ENCODE data around the gene CLDN16.

CLDN16 gene

GRCh38 chr3:190378240-190378891, 9.6 kb upstream of the CLDN16 start:
- in situ Hi-C loops (cut with HindIII; ENCODE audit: low sequenced_read_pairs): no loop called here

GRCh38 chr3:190380184-190380583, 7.8 kb upstream of the CLDN16 start:
- in situ Hi-C loops (cut with HindIII; ENCODE audit: low sequenced_read_pairs): loop anchor here (5.0 kb wide), 1 partner anchor 408 kb away; no protein-coding TSS in a partner anchor

- in situ Hi-C loops (cut with HindIII; ENCODE audit: low sequenced_read_pairs): loop anchor here (5.0 kb wide), 1 partner anchor 409 kb away; no protein-coding TSS in a partner anchor
Measured at GRCh38 chr3:190381441-190381840, 6.5 kb upstream of the CLDN16 start.

GRCh38 chr3:190382082-190382481, 5.9 kb upstream of the CLDN16 start:
- in situ Hi-C loops (cut with HindIII; ENCODE audit: low sequenced_read_pairs): loop anchor here (5.0 kb wide), 1 partner anchor 410 kb away; no protein-coding TSS in a partner anchor

- in situ Hi-C loops (cut with HindIII; ENCODE audit: low sequenced_read_pairs): loop anchor here (5.0 kb wide), 1 partner anchor 412 kb away; no protein-coding TSS in a partner anchor
Measured at GRCh38 chr3:190384309-190384756, 3.6 kb upstream of the CLDN16 start.

GRCh38 chr3:190385731-190386688, 2.0 kb upstream of the CLDN16 start:
- in situ Hi-C loops (cut with HindIII; ENCODE audit: low sequenced_read_pairs): no loop called here

GRCh38 chr3:190388703-190389102, 740 bp downstream of the CLDN16 start:
- in situ Hi-C loops (cut with HindIII; ENCODE audit: low sequenced_read_pairs): no loop called here

GRCh38 chr3:190396001-190396400, 8.0 kb downstream of the CLDN16 start:
- in situ Hi-C loops (cut with HindIII; ENCODE audit: low sequenced_read_pairs): loop anchor here (5.0 kb wide), 1 partner anchor 44 kb away; no protein-coding TSS in a partner anchor

GRCh38 chr3:190397889-190398288, 9.9 kb downstream of the CLDN16 start:
- in situ Hi-C loops (cut with HindIII; ENCODE audit: low sequenced_read_pairs): loop anchor here (5.0 kb wide), 1 partner anchor 46 kb away; no protein-coding TSS in a partner anchor

GRCh38 chr3:190399677-190400076, 11.7 kb downstream of the CLDN16 start:
- in situ Hi-C loops (cut with HindIII; ENCODE audit: low sequenced_read_pairs): loop anchor here (5.0 kb wide), 1 partner anchor 47 kb away; no protein-coding TSS in a partner anchor

GRCh38 chr3:190401963-190402362, 14.0 kb downstream of the CLDN16 start:
- in situ Hi-C loops (cut with HindIII; ENCODE audit: low sequenced_read_pairs): no loop called here

GRCh38 chr3:190404715-190405114, 16.8 kb downstream of the CLDN16 start:
- in situ Hi-C loops (cut with HindIII; ENCODE audit: low sequenced_read_pairs): no loop called here

- in situ Hi-C loops (cut with HindIII; ENCODE audit: low sequenced_read_pairs): no loop called here
Measured at GRCh38 chr3:190414297-190414696, 26.3 kb downstream of the CLDN16 start.

- in situ Hi-C loops (cut with HindIII; ENCODE audit: low sequenced_read_pairs): no loop called here
Measured at GRCh38 chr3:190424108-190424477, 36.1 kb downstream of the CLDN16 start.

GRCh38 chr3:190424478-190425439, 36.8 kb downstream of the CLDN16 start:
- in situ Hi-C loops (cut with HindIII; ENCODE audit: low sequenced_read_pairs): no loop called here

GRCh38 chr3:190425833-190426232, 37.9 kb downstream of the CLDN16 start:
- in situ Hi-C loops (cut with HindIII; ENCODE audit: low sequenced_read_pairs): no loop called here

GRCh38 chr3:190426806-190427507, 39.0 kb downstream of the CLDN16 start:
- in situ Hi-C loops (cut with HindIII; ENCODE audit: low sequenced_read_pairs): no loop called here

GRCh38 chr3:190429681-190430080, 41.7 kb downstream of the CLDN16 start:
- in situ Hi-C loops (cut with HindIII; ENCODE audit: low sequenced_read_pairs): no loop called here

GRCh38 chr3:190430906-190431305, 42.9 kb downstream of the CLDN16 start:
- in situ Hi-C loops (cut with HindIII; ENCODE audit: low sequenced_read_pairs): no loop called here

- in situ Hi-C loops (cut with HindIII; ENCODE audit: low sequenced_read_pairs): no loop called here
Measured at GRCh38 chr3:190432216-190432615, 44.3 kb downstream of the CLDN16 start.

All from endothelial cell of hepatic sinusoid (primary cell).